Loucy (cell line): ENCODE data around the gene CHRNA1.

Source experiments
- H2AFZ ChIP-seq: fragments of 200-600 bp; sonication (generic); 2 replicates; pipeline ENCODE4 v1.6.0; 2016; ENCODE audit warnings: antibody characterized with exemption, mild to moderate bottlenecking, low read length, moderate library complexity
- H3F3A ChIP-seq: fragments of 200-600 bp; 2 replicates; pipeline ENCODE4 v1.6.0; 2016; ENCODE audit warnings: antibody characterized with exemption, low read depth, mild to moderate bottlenecking
- H3K27me3 ChIP-seq: fragments of 200-600 bp; sonication (generic); 2 replicates; pipeline ENCODE4 v1.6.1; 2014; ENCODE audit warnings: low read length, mild to moderate bottlenecking; ENCODE audit not compliant: insufficient read depth, poor library complexity, severe bottlenecking
- H3K36me3 ChIP-seq: fragments of 200-600 bp; sonication (generic); 2 replicates; pipeline ENCODE4 v1.6.1; 2016; ENCODE audit warnings: low read length; ENCODE audit not compliant: insufficient read depth
- H3K4me1 ChIP-seq: fragments of 200-600 bp; sonication (generic); 2 replicates; pipeline ENCODE4 v1.5.1; 2014; ENCODE audit warnings: low read length, mild to moderate bottlenecking; ENCODE audit not compliant: insufficient read depth, poor library complexity, severe bottlenecking
- H3K4me2 ChIP-seq: fragments of 200-600 bp; sonication (generic); 2 replicates; pipeline ENCODE4 v1.6.0; 2014; ENCODE audit warnings: antibody characterized with exemption, low read length, low read depth, mild to moderate bottlenecking; ENCODE audit not compliant: poor library complexity, severe bottlenecking
- H3K4me3 ChIP-seq: fragments of 200-600 bp; sonication (generic); 2 replicates; pipeline ENCODE4 v1.5.1; 2014; ENCODE audit warnings: low read length, mild to moderate bottlenecking, mixed read lengths; ENCODE audit not compliant: poor library complexity, severe bottlenecking
- H3K79me2 ChIP-seq: fragments of 200-600 bp; sonication (generic); 2 replicates; pipeline ENCODE4 v1.6.1; 2014; ENCODE audit warnings: low read length; ENCODE audit not compliant: insufficient read depth
- H3K9ac ChIP-seq: fragments of 200-600 bp; sonication (generic); 2 replicates; pipeline ENCODE4 v1.6.0; 2014; ENCODE audit warnings: mild to moderate bottlenecking, low read depth, low read length, moderate library complexity; ENCODE audit not compliant: poor library complexity, severe bottlenecking
- H3K9me2 ChIP-seq: fragments of 200-600 bp; sonication (generic); replicated peaks from 2 replicates; pipeline ENCODE4 v1.6.1; 2016; ENCODE audit warnings: low read depth, low read length, mixed read lengths
- H3K9me3 ChIP-seq: fragments of 200-600 bp; sonication (generic); 2 replicates; pipeline ENCODE4 v1.6.1; 2014; ENCODE audit warnings: mild to moderate bottlenecking, antibody characterized with exemption, low read length, low read depth; ENCODE audit not compliant: insufficient read depth
- H4K20me1 ChIP-seq: fragments of 200-600 bp; sonication (generic); 2 replicates; pipeline ENCODE4 v1.6.0; 2014; ENCODE audit warnings: antibody characterized with exemption, low read length, mild to moderate bottlenecking; ENCODE audit not compliant: insufficient read depth, poor library complexity, severe bottlenecking
- CTCF ChIP-seq: fragments of 200-600 bp; sonication (generic); conservative IDR thresholded peaks from 2 replicates; pipeline ENCODE4 v1.5.1; 2014; ENCODE audit warnings: mild to moderate bottlenecking, antibody characterized with exemption, low read length
- EZH2phosphoT487 ChIP-seq: fragments of 200-600 bp; IDR thresholded peaks from 2 replicates; pipeline ENCODE4 v1.6.1; 2018; ENCODE audit warnings: antibody characterized with exemption, mild to moderate bottlenecking, moderate library complexity, borderline replicate concordance

The CHRNA1 gene

GRCh38 chr2:174717273-174717672 lies 47.0 kb downstream of the CHRNA1 start:
- H2AFZ ChIP-seq: no peak overlapping the region
- no peaks in the 10 kb centered on the region for H3K9me3 ChIP-seq
- H3K36me3 ChIP-seq: no peaks in the 10 kb centered on the region
- H4K20me1 ChIP-seq: no peaks in the 10 kb centered on the region
- H3K79me2 ChIP-seq: no peaks in the 10 kb centered on the region
- TF ChIP-seq CTCF: no peak
- peak; percentile 45; the same call in 1 of the 2 replicates for TF ChIP-seq EZH2phosphoT487
- H3K9me2 ChIP-seq: no peaks in the 10 kb centered on the region
- H3K9ac ChIP-seq: no peak overlapping the region
- no peaks in the 10 kb centered on the region for H3F3A ChIP-seq
- no peak overlapping the region for H3K4me3 ChIP-seq
- H3K4me1 ChIP-seq: peaks cover 5% of the 10 kb centered on the region
- no peak overlapping the region for H3K4me2 ChIP-seq
- H3K27me3 ChIP-seq: peaks cover 91% of the 10 kb centered on the region

- H3K9ac ChIP-seq: no peak overlapping the region
- H3K4me3 ChIP-seq: no peak overlapping the region
- peaks cover 5% of the 10 kb centered on the region for H3K4me1 ChIP-seq
- no peak overlapping the region for H2AFZ ChIP-seq
- no peaks in the 10 kb centered on the region for H3K9me2 ChIP-seq
- peaks cover 91% of the 10 kb centered on the region for H3K27me3 ChIP-seq
- TF ChIP-seq CTCF (no peak), EZH2phosphoT487 (no peak)
- no peak overlapping the region for H3K4me2 ChIP-seq
- H3K79me2 ChIP-seq: no peaks in the 10 kb centered on the region
- H4K20me1 ChIP-seq: no peaks in the 10 kb centered on the region
- no peaks in the 10 kb centered on the region for H3F3A ChIP-seq
- H3K9me3 ChIP-seq: no peaks in the 10 kb centered on the region
- H3K36me3 ChIP-seq: no peaks in the 10 kb centered on the region
Measured at GRCh38 chr2:174716785-174717184, 47.5 kb downstream of the CHRNA1 start.

- Histone ChIP-seq H3K36me3 (no peaks in the 10 kb centered on the region), H3K27me3 (peaks cover 98% of the 10 kb centered on the region), H3K4me1 (peaks cover 5% of the 10 kb centered on the region), H3K9ac (no peak overlapping the region), H3K9me2 (no peaks in the 10 kb centered on the region), H3K4me2 (no peak overlapping the region), H3F3A (no peaks in the 10 kb centered on the region), H3K9me3 (no peaks in the 10 kb centered on the region), H4K20me1 (no peaks in the 10 kb centered on the region), H3K79me2 (no peaks in the 10 kb centered on the region), H2AFZ (no peak overlapping the region), H3K4me3 (no peak overlapping the region)
- TF ChIP-seq CTCF (no peak), EZH2phosphoT487 (no peak)
Measured at GRCh38 chr2:174713686-174714085, 50.6 kb downstream of the CHRNA1 start.
